Vagina (tissue), 2 donors: Measurements from ENCODE around the gene INPP4B. TPM values are rescaled to one million over a fixed set of nuclear protein-coding genes. Genes with fewer than 3 reads are reported as not detected.
"Not testable (repeated sequence)": the region's sequence is repeated elsewhere in the genome, so short reads cannot be mapped to it uniquely, and the experiment has no call there.

Experiments
- DNase-seq, 2 donors: peaks; one replicate each; pipeline ENCODE4 v3.0.0-alpha.2; 2017; ENCODE audit errors: extremely low spot score in 2 of 2
- H3K27ac ChIP-seq: fragments of 200-600 bp; sonication (generic); one replicate; pipeline ENCODE4 v1.5.1; 2019
- H3K27me3 ChIP-seq: fragments of 200-600 bp; sonication (generic); one replicate; pipeline ENCODE4 v1.5.1; 2019
- H3K36me3 ChIP-seq, 2 donors: fragments of 200-600 bp; sonication (generic); one replicate each; pipeline ENCODE4 v1.5.1; 2017 to 2019
- H3K4me1 ChIP-seq: fragments of 200-600 bp; sonication (generic); one replicate; pipeline ENCODE4 v1.5.1; 2019
- H3K4me3 ChIP-seq, 2 donors: fragments of 200-600 bp; sonication (generic); 1 replicate in 1 of 2; 2 replicates in 1 of 2; pipeline ENCODE4 v1.5.1; 2016 to 2019
- H3K9me3 ChIP-seq: fragments of 200-600 bp; sonication (generic); one replicate; pipeline ENCODE4 v1.5.1; 2019
- POLR2A ChIP-seq, 2 donors: fragments of 450-650 bp; IDR thresholded peaks; one replicate each; pipeline ENCODE4 v1.6.1; 2017; ENCODE audit warnings: antibody characterized with exemption in 2 of 2, mild to moderate bottlenecking in 2 of 2, moderate library complexity in 2 of 2
- POLR2AphosphoS5 ChIP-seq, 2 donors: sonication (generic); formaldehyde crosslinking; IDR thresholded peaks; one replicate each; pipeline ENCODE4 v1.9.0; 2017; ENCODE audit warnings: antibody characterized with exemption in 2 of 2, mild to moderate bottlenecking in 2 of 2, low read depth in 1 of 2; ENCODE audit not compliant: insufficient read depth in 1 of 2
- intact Hi-C: fragments of 100-400 bp; cut with DNase I; formaldehyde crosslinking; loops from one replicate; pipeline ENCODE4 v1.15.1; 2023
- total RNA-seq: library from RNA; depleted of rRNA; stranded (reverse); fragments of >200 nt; gene quantifications from one replicate; pipeline ENCODE4 v1.2.3, GENCODE V29; 2016
- TF ChIP-seq, protein P1 (sequence below), 3 experiments: fragments of 450-650 bp in 2 of 3; fragments of 200-600 bp in 1 of 3; sonication (generic) in 1 of 3; IDR thresholded peaks; one replicate each; pipeline ENCODE4 v1.5.1; 2017 to 2019; ENCODE audit warnings: antibody characterized with exemption in 3 of 3, mild to moderate bottlenecking in 2 of 3, moderate library complexity in 2 of 3

INPP4B gene
- total RNA-seq, 1 donor from 2014 or later, result 21.1 TPM

GRCh38 chr4:142405021-142405694 is 440.9 kb downstream of the INPP4B start:
- Histone ChIP-seq H3K9me3 (no peaks in the 10 kb centered on the region), H3K27me3 (no peaks in the 10 kb centered on the region), H3K4me1 (peaks cover 55% of the 10 kb centered on the region), H3K4me3 (peak overlapping the region; percentile 43 to 51), H3K36me3 (no peaks in the 10 kb centered on the region), H3K27ac (peak overlapping the region; percentile 81)
- no peak for TF ChIP-seq POLR2A (IDR thresholded peaks at IDR 0.05)
- TF ChIP-seq POLR2AphosphoS5 (IDR thresholded peaks at IDR 0.05; ENCODE audit: insufficient read depth in 1 of 2, low read depth in 1 of 2), result peak in 1 of 2 donors; percentile 58
- intact Hi-C loops, result no loop called here
- DNase-seq, result peak in 1 of 2 donors; percentile 89

DNA sequence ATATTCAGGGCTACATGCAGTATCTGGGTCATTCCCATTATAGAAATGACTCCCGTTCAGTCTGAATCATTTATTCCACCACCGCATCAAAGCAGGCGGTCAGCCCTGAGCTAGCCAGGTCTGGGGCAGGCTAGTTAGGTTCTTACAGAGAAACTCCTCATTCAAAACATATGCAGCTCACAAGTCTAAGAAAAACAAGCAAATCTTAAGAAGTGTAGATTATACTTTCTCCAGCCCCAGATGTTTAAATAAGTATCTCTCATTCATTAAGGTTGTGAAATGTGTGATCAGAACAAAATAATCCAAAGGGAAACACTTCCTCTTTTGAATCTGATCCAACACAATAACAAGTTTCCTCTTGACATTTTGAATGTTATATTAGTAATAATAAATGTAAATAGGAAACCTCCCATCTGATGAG is 441.9 kb downstream of the INPP4B start:
- Histone ChIP-seq H3K27me3 (no peaks in the 10 kb centered on the region), H3K4me1 (peaks cover 55% of the 10 kb centered on the region), H3K36me3 (no peaks in the 10 kb centered on the region), H3K9me3 (no peaks in the 10 kb centered on the region), H3K4me3 (peak overlapping the region in 1 of 2 donors; percentile 51), H3K27ac (peak overlapping the region; percentile 81)
- no peak for TF ChIP-seq POLR2A (IDR thresholded peaks at IDR 0.05)
- TF ChIP-seq POLR2AphosphoS5 (IDR thresholded peaks at IDR 0.05; ENCODE audit: insufficient read depth in 1 of 2, low read depth in 1 of 2), result peak in 1 of 2 donors; percentile 35
- TF ChIP-seq, protein P1, sequence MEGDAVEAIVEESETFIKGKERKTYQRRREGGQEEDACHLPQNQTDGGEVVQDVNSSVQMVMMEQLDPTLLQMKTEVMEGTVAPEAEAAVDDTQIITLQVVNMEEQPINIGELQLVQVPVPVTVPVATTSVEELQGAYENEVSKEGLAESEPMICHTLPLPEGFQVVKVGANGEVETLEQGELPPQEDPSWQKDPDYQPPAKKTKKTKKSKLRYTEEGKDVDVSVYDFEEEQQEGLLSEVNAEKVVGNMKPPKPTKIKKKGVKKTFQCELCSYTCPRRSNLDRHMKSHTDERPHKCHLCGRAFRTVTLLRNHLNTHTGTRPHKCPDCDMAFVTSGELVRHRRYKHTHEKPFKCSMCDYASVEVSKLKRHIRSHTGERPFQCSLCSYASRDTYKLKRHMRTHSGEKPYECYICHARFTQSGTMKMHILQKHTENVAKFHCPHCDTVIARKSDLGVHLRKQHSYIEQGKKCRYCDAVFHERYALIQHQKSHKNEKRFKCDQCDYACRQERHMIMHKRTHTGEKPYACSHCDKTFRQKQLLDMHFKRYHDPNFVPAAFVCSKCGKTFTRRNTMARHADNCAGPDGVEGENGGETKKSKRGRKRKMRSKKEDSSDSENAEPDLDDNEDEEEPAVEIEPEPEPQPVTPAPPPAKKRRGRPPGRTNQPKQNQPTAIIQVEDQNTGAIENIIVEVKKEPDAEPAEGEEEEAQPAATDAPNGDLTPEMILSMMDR (IDR thresholded peaks at IDR 0.05), result no peak
- intact Hi-C loops, result no loop called here
- DNase-seq, result no peak

DNA sequence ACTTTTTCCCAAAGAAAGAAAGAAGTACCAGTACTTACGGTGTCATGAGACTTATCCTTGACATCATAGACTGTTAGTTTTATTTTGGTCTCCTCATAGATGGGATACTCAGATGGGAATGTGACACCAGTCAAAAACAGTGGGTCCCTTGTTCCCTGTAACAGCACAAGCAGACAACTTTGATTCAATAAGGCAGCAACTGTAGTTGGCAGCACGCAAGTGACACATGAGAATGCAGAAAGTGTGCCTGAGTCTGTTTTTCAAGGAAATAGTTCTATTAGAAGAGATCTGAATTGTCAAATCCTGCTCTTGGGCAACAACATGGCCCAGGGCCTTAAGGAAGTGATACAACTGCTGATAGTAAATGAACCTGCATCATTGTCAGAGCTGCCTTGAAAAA is 443.2 kb downstream of the INPP4B start:
- H3K36me3 ChIP-seq, result no peaks in the 10 kb centered on the region
- peaks cover 48% of the 10 kb centered on the region for H3K4me1 ChIP-seq
- TF ChIP-seq POLR2AphosphoS5 (IDR thresholded peaks at IDR 0.05; ENCODE audit: insufficient read depth in 1 of 2, low read depth in 1 of 2), result peak in 1 of 2 donors; percentile 25
- no peak for TF ChIP-seq POLR2A (IDR thresholded peaks at IDR 0.05)
- H3K27ac ChIP-seq, result peak overlapping the region; percentile 65
- no peak for DNase-seq
- intact Hi-C loops, result no loop called here
- no peaks in the 10 kb centered on the region for H3K9me3 ChIP-seq
- H3K27me3 ChIP-seq, result no peaks in the 10 kb centered on the region
- peak overlapping the region in 1 of 2 donors; percentile 3 for H3K4me3 ChIP-seq

- peaks cover 45% of the 10 kb centered on the region for H3K4me1 ChIP-seq
- DNase-seq, result no peak
- H3K36me3 ChIP-seq, result no peaks in the 10 kb centered on the region
- H3K27ac ChIP-seq, result peak overlapping the region; percentile 65
- H3K9me3 ChIP-seq, result no peaks in the 10 kb centered on the region
- no peak overlapping the region for H3K4me3 ChIP-seq
- intact Hi-C loops, result no loop called here
- no peak for TF ChIP-seq POLR2AphosphoS5 (IDR thresholded peaks at IDR 0.05; ENCODE audit: insufficient read depth in 1 of 2, low read depth in 1 of 2)
- no peaks in the 10 kb centered on the region for H3K27me3 ChIP-seq
These were observed 443.9 kb downstream of the INPP4B start for GRCh38 chr4:142402156-142402555.

- H3K36me3 ChIP-seq, DNase-seq, H3K4me1 ChIP-seq, H3K9me3 ChIP-seq, intact Hi-C loops, H3K27me3 ChIP-seq, H3K27ac ChIP-seq, H3K4me3 ChIP-seq: not testable (repeated sequence)
These were observed 448.6 kb downstream of the INPP4B start for GRCh38 chr4:142397364-142397991.

DNA sequence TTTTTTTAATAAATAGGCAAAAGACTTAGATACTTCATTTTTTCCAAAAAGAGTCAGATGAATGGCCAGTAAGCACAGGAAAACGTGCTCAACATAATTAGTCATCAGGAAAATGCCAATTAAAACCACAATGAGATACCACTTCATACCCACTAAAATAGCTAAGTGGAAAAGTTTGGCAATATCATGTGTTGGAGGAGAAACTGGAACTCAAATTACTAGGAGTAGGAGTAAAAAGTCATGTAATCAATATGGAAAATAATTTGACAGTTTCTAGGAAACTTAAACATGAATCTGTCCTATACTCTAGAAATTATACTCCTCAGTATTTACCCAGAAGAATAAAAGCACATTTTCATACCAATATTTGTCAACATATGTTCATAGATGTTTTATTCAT is 449.8 kb downstream of the INPP4B start:
- H3K27ac ChIP-seq, result no peak overlapping the region
- H3K27me3 ChIP-seq, result no peaks in the 10 kb centered on the region
- no peak for DNase-seq
- H3K9me3 ChIP-seq, result no peaks in the 10 kb centered on the region
- intact Hi-C loops, result no loop called here
- no peak for TF ChIP-seq POLR2A (IDR thresholded peaks at IDR 0.05)
- TF ChIP-seq POLR2AphosphoS5 (IDR thresholded peaks at IDR 0.05; ENCODE audit: insufficient read depth in 1 of 2, low read depth in 1 of 2), result no peak
- TF ChIP-seq, protein P1 (IDR thresholded peaks at IDR 0.05), result no peak
- H3K36me3 ChIP-seq, result no peaks in the 10 kb centered on the region
- no peaks in the 10 kb centered on the region for H3K4me1 ChIP-seq
- no peak overlapping the region for H3K4me3 ChIP-seq

DNA sequence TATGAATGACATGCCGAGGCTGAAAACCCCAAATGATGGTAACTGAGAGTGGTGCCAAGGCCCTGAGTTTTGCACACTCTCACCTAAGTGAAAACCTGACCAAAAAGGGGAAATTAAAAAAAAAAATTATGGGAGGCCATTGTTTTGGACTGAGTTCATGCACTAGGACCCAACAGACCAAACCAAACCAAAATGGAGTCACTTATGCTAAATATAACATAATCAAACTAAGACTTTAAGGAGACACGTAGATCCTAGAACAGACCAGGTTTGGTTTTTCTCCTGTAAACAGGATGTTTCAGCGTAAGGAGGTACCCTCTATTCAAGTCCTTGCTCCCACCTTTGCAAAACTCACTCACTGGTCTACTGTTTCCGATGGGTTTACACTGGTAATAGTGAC is 453.0 kb downstream of the INPP4B start:
- peaks cover 4% of the 10 kb centered on the region for H3K9me3 ChIP-seq
- no peak overlapping the region for H3K4me3 ChIP-seq
- no peak overlapping the region for H3K27ac ChIP-seq
- no peaks in the 10 kb centered on the region for H3K27me3 ChIP-seq
- no peak for DNase-seq
- no peaks in the 10 kb centered on the region for H3K36me3 ChIP-seq
- H3K4me1 ChIP-seq, result no peaks in the 10 kb centered on the region
- TF ChIP-seq, protein P1 (IDR thresholded peaks at IDR 0.05), result no peak
- TF ChIP-seq POLR2AphosphoS5 (IDR thresholded peaks at IDR 0.05; ENCODE audit: insufficient read depth in 1 of 2, low read depth in 1 of 2) (no peak), POLR2A (IDR thresholded peaks at IDR 0.05) (no peak)
- intact Hi-C loops, result no loop called here
